Endothelial cell of umbilical vein (primary cell): ENCODE data around the gene TBC1D13. TPM values are rescaled to one million over a fixed set of nuclear protein-coding genes. Genes with fewer than 3 reads are reported as not detected.

Experiments used
- BruUV-seq: library from RNA; stranded (reverse); fragments of 400-500 nt; replicated peaks from 2 replicates; lab custom pipeline; 2021; lab: Mats Ljungman, UMichigan
- CTCF ChIA-PET: fragments of 300-600, 350-600 bp; sonication (Branson Sonifier 250); formaldehyde crosslinking; loops from one replicate; lab custom pipeline; 2021; ENCODE audit warnings: antibody characterized with exemption, inconsistent platforms; lab: Charles Lee
- POLR2A ChIA-PET: fragments of 300-600, 350-600 bp; sonication (Branson Sonifier 250); formaldehyde crosslinking; loops from one replicate; lab custom pipeline; 2021; ENCODE audit warnings: antibody characterized with exemption, inconsistent platforms; lab: Charles Lee
- DNase-seq: peaks from one replicate; pipeline ENCODE4 v3.0.0-alpha.2; 2011; ENCODE audit warnings: low read depth, low spot score
- FAIRE-seq: peaks from 2 replicates; lab custom pipeline; 2011; peaks lifted over from hg19 to GRCh38; lab: Jason Lieb, UNC
- H2AFZ ChIP-seq: 2 replicates; pipeline ENCODE4 v1.6.0; 2012; ENCODE audit warnings: low read depth, low read length, control low read depth, inconsistent platforms
- H3K27ac ChIP-seq: 2 replicates; pipeline ENCODE4 v1.5.1; 2011; ENCODE audit warnings: low read depth, mild to moderate bottlenecking, control low read depth, low read length, moderate library complexity; ENCODE audit not compliant: insufficient read depth
- H3K27me3 ChIP-seq, 2 experiments: 2 replicates each; pipeline versions ENCODE4 v1.6.0 to v1.6.1; 2011; ENCODE audit warnings: low read length in 2 of 2, mixed read lengths in 1 of 2; ENCODE audit not compliant: control insufficient read depth in 2 of 2, insufficient read depth in 2 of 2
- H3K36me3 ChIP-seq, 2 experiments: 2 replicates in 1 of 2; 3 replicates in 1 of 2; pipeline ENCODE4 v1.5.1; 2011; ENCODE audit warnings: low read length in 2 of 2, mild to moderate bottlenecking in 1 of 2, moderate library complexity in 1 of 2; ENCODE audit not compliant: control insufficient read depth in 2 of 2, insufficient read depth in 2 of 2; ENCODE audit errors: extremely low read depth in 1 of 2
- H3K4me1 ChIP-seq: 3 replicates; pipeline ENCODE4 v1.5.1; 2011; ENCODE audit warnings: mild to moderate bottlenecking, low read length; ENCODE audit not compliant: control insufficient read depth, insufficient read depth; ENCODE audit errors: extremely low read depth
- H3K4me2 ChIP-seq: 2 replicates; pipeline ENCODE4 v1.6.1; 2011; ENCODE audit warnings: low read length, control low read depth, mixed read lengths; ENCODE audit not compliant: insufficient read depth
- H3K4me3 ChIP-seq, 3 experiments: fragments of 200-600 bp in 1 of 3; sonication (generic), shearing (Covaris generic) in 1 of 3; replicated peaks in 1 of 3; 2 replicates each; pipeline ENCODE4 v1.5.1; 2011 to 2016; ENCODE audit warnings: control low read depth in 3 of 3, low read length in 3 of 3, mild to moderate bottlenecking in 2 of 3, inconsistent platforms in 1 of 3, low read depth in 1 of 3, moderate library complexity in 1 of 3; ENCODE audit not compliant: insufficient read depth in 1 of 3
- H3K79me2 ChIP-seq: 2 replicates; pipeline ENCODE4 v1.6.0; 2012; ENCODE audit warnings: low read length, inconsistent platforms; ENCODE audit not compliant: control insufficient read depth, insufficient read depth
- H3K9ac ChIP-seq: replicated peaks from 2 replicates; pipeline ENCODE3; 2011; ENCODE audit warnings: low read length, control low read depth; ENCODE audit not compliant: insufficient read depth; ENCODE audit errors: extremely low read depth
- H3K9me1 ChIP-seq: replicated peaks from 3 replicates; pipeline ENCODE4 v1.6.0; 2011; ENCODE audit warnings: mild to moderate bottlenecking, low read length; ENCODE audit not compliant: control insufficient read depth, insufficient read depth; ENCODE audit errors: extremely low read depth
- H3K9me3 ChIP-seq: replicated peaks from 2 replicates; pipeline ENCODE4 v1.5.1; 2012; ENCODE audit warnings: low read length, inconsistent platforms; ENCODE audit not compliant: control insufficient read depth, insufficient read depth
- H4K20me1 ChIP-seq: replicated peaks from 2 replicates; pipeline ENCODE3; 2011; ENCODE audit warnings: mild to moderate bottlenecking, low read length; ENCODE audit not compliant: control insufficient read depth, insufficient read depth; ENCODE audit errors: extremely low read depth
- CTCF ChIP-seq, 2 donors: IDR thresholded peaks; 1 replicate in 1 of 2; 2 replicates in 1 of 2; pipeline ENCODE4 v1.5.1; 2011; ENCODE audit warnings: low read length in 2 of 2, mild to moderate bottlenecking in 2 of 2, moderate library complexity in 2 of 2, control low read depth in 1 of 2, inconsistent platforms in 1 of 2, low read depth in 1 of 2; ENCODE audit not compliant: insufficient read depth in 1 of 2; ENCODE audit errors: extremely low read depth in 1 of 2
- EZH2 ChIP-seq: IDR thresholded peaks from 2 replicates; pipeline ENCODE4 v1.6.1; 2012; ENCODE audit warnings: borderline replicate concordance, low read depth, mild to moderate bottlenecking, moderate library complexity, low read length, inconsistent platforms; ENCODE audit not compliant: severe bottlenecking
- FOS ChIP-seq: IDR thresholded peaks from 2 replicates; pipeline ENCODE4 v1.6.1; 2011; ENCODE audit warnings: mild to moderate bottlenecking, low read length, moderate library complexity, borderline replicate concordance; ENCODE audit not compliant: insufficient read depth
- GATA2 ChIP-seq: IDR thresholded peaks from 2 replicates; pipeline ENCODE4 v1.7.0; 2011; ENCODE audit warnings: low read depth, mild to moderate bottlenecking, moderate library complexity, mixed read lengths, low read length; ENCODE audit not compliant: insufficient read length, insufficient read depth
- JUN ChIP-seq: IDR thresholded peaks from 2 replicates; pipeline ENCODE4 v1.6.1; 2011; ENCODE audit warnings: borderline replicate concordance, low read depth; ENCODE audit not compliant: insufficient read length, insufficient read depth
- MAX ChIP-seq: IDR thresholded peaks from 2 replicates; pipeline ENCODE4 v1.6.1; 2011; ENCODE audit not compliant: insufficient read depth, insufficient read length
- MYC ChIP-seq: IDR thresholded peaks from one replicate; pipeline ENCODE4 v1.6.1; 2011; ENCODE audit warnings: mild to moderate bottlenecking, low read depth, low read length
- POLR2A ChIP-seq: IDR thresholded peaks from 2 replicates; pipeline ENCODE4 v1.6.1; 2012; ENCODE audit warnings: low read depth, mild to moderate bottlenecking, control low read depth, low read length
- POLR2AphosphoS5 ChIP-seq: IDR thresholded peaks from 2 replicates; pipeline ENCODE4 v1.6.1; 2012; ENCODE audit warnings: low read depth, mild to moderate bottlenecking, control low read depth, low read length, moderate library complexity; ENCODE audit not compliant: insufficient read depth
- dilution Hi-C: fragments of 300-500 bp; cut with MboI; formaldehyde crosslinking; loops from one replicate; pipeline ENCODE4 v1.15.0; 2019; ENCODE audit warnings: low sequenced_read_pairs; ENCODE audit not compliant: extremely low pct_ligation_motif_present
- intact Hi-C: fragments of 100-400 bp; cut with micrococcal nuclease; formaldehyde crosslinking; loops from one replicate; pipeline ENCODE4 v1.10.0; 2022
- polyA plus RNA-seq, 4 experiments: library from polyadenylated mRNA; depleted of rRNA in 3 of 4; stranded (reverse) in 3 of 4; unstranded in 1 of 4; fragments of >200 nt; gene quantifications; 2 replicates each; pipeline versions ENCODE4 v1.2.1 to v1.2.3, GENCODE V29; 2011 to 2012; ENCODE audit warnings: missing spikeins in 1 of 4
- total RNA-seq: library from RNA; stranded (reverse); gene quantifications from 2 replicates; pipeline ENCODE4 v1.2.3, GENCODE V29; 2021

The TBC1D13 gene
- total and polyA plus RNA-seq, 2 donors (not counting 3 experiments of a cell fraction or from before 2014, with no cell fraction given) = 35.1 to 41.9 TPM

- no peak for TF ChIP-seq POLR2AphosphoS5
- no peak for TF ChIP-seq FOS
- TF ChIP-seq EZH2 = no peak
- no peak for TF ChIP-seq GATA2
- TF ChIP-seq MYC = no peak
- TF ChIP-seq JUN = no peak
- no peak for TF ChIP-seq POLR2A
- TF ChIP-seq MAX = no peak
- TF ChIP-seq CTCF (IDR thresholded peaks at IDR 0.05; ENCODE audit: extremely low read depth in 1 of 2, insufficient read depth in 1 of 2, low read depth in 1 of 2, low read length in 2 of 2) = no peak
- FAIRE-seq (no peak), DNase-seq (no peak)
- no peaks in the 10 kb centered on the region for H3K27me3 ChIP-seq
- intact Hi-C loops (no loop called here), dilution Hi-C loops (no loop called here)
- H4K20me1 ChIP-seq = no peaks in the 10 kb centered on the region
- no peak overlapping the region for H3K9ac ChIP-seq
- no peak overlapping the region for H3K27ac ChIP-seq
- H3K4me2 ChIP-seq = no peak overlapping the region
- CTCF ChIA-PET = no interaction called here
- H3K9me1 ChIP-seq = no peaks in the 10 kb centered on the region
- no peaks in the 10 kb centered on the region for H3K9me3 ChIP-seq
- no peaks in the 10 kb centered on the region for H3K79me2 ChIP-seq
- peaks cover 16 to 50% of the 10 kb centered on the region in 2 experiments for H3K36me3 ChIP-seq
- no peaks in the 10 kb centered on the region for H3K4me1 ChIP-seq
- H3K4me3 ChIP-seq = no peak overlapping the region
- no peak overlapping the region for H2AFZ ChIP-seq
- POLR2A ChIA-PET = no interaction called here
- BruUV-seq = no TSS peak
Observed at GRCh38 chr9:128802482-128802881, 15.4 kb downstream of the TBC1D13 start.
